Measurements from ENCODE around the gene PLAU. TPM values are rescaled to one million over a fixed set of nuclear protein-coding genes. Genes with fewer than 3 reads are reported as not detected.

The PLAU gene
- total and polyA plus RNA-seq, 9 of the 15 experiments (the other 6 are each of a cell fraction or from before 2014, with no cell fraction given): 2.1 to 16.9 (median 3.3) TPM

- DNase-seq (ENCODE audit: extremely low read depth in 1 of 4, low spot score in 3 of 4) (no peak), ATAC-seq (no peak), FAIRE-seq (no peak)
- no peak for TF ChIP-seq MEF2A (IDR thresholded peaks at IDR 0.05; ENCODE audit: control insufficient read depth, low read depth, low read length)
- no peak for TF ChIP-seq FOS (IDR thresholded peaks at IDR 0.05; ENCODE audit: extremely low read depth, insufficient read length)
- TF ChIP-seq GMEB1 (CRISPR knock-in tag; IDR thresholded peaks at IDR 0.05): no peak
- peak; percentile 78 for TF ChIP-seq ZNF316 (IDR thresholded peaks at IDR 0.05)
- TF ChIP-seq BRD4 (IDR thresholded peaks at IDR 0.05): no peak
- TF ChIP-seq TRIM24 (IDR thresholded peaks at IDR 0.05): peak in 1 of 2 experiments; percentile 15; a peak in 1 of 4 replicates
- WGBS (ENCODE audit: insufficient coverage, low coverage, missing lambda C conversion rate): 94% methylated on average over 4 of the region's 4 CpGs
- peaks cover 3% of the 10 kb centered on the region for H3K9me1 ChIP-seq (ENCODE audit: control insufficient read depth, insufficient read depth, low read length)
- ChIA-PET CTCF (ENCODE audit: low intra/inter-chr PET ratio) (no interaction called here), POLR2A (interaction anchor here (1.0 to 1.7 kb wide), 5 partner anchors 10 to 82 kb away, joined by 3 to 4 read pairs (median 4); partner anchors contain the start of genes CAMK2G and CHCHD1)
- peaks cover 5% of the 10 kb centered on the region; the same call in 1 of the 3 replicates for H3K79me2 ChIP-seq (ENCODE audit: control insufficient read depth, insufficient read depth, low read length)
- H3K9me3 ChIP-seq (replicated peaks; ENCODE audit: control insufficient read depth, insufficient read depth, low read depth, low read length): no peaks in the 10 kb centered on the region
- no peak overlapping the region for H3K27ac ChIP-seq (ENCODE audit: extremely low read depth, low read depth, low read length)
- BruUV-seq (replicated peaks): no TSS peak
- no peak overlapping the region for H3K9ac ChIP-seq (ENCODE audit: insufficient read depth in 1 of 2, low read depth in 2 of 2, low read length in 2 of 2)
- H2AFZ ChIP-seq (ENCODE audit: low read depth, low read length): no peak overlapping the region
- H3K27me3 ChIP-seq (ENCODE audit: control insufficient read depth in 2 of 2, insufficient read depth in 2 of 2, low read length in 2 of 2): no peaks in the 10 kb centered on the region
- H4K20me1 ChIP-seq (replicated peaks; ENCODE audit: control insufficient read depth, insufficient read depth, low read length): peaks cover 13% of the 10 kb centered on the region; the same call in 1 of the 2 replicates
- no peak overlapping the region for H3K4me3 ChIP-seq
- no peak overlapping the region for H3K4me2 ChIP-seq (ENCODE audit: insufficient read depth, low read length)
- H3K36me3 ChIP-seq (ENCODE audit: control insufficient read depth, insufficient read depth, low read length): peaks cover 82% of the 10 kb centered on the region; the same call in 2 of the 3 replicates
- intact Hi-C loops (cut with micrococcal nuclease) (no loop called here), in situ Hi-C loops (cut with MboI) (no loop called here)
- peaks cover 22 to 24% of the 10 kb centered on the region in 2 experiments for H3K4me1 ChIP-seq (replicated peaks in 1 of 2; ENCODE audit: control insufficient read depth in 2 of 2, insufficient read depth in 2 of 2, low read length in 2 of 2)
These were observed 46.7 kb upstream of the PLAU start for GRCh38 chr10:73864229-73864628.

All from K562 (cell line).